HTERT RPE-1 (cell line): ENCODE results near the gene C19orf53.
"Not testable (repeated sequence)": the region's sequence is repeated elsewhere in the genome, so short reads cannot be mapped to it uniquely, and the experiment has no call there.

Source experiments
- in situ Hi-C: fragments of 300-500 bp; cut with MboI; formaldehyde crosslinking; loops from 4 replicates; pipeline ENCODE4 v1.14.3; 2020; ENCODE audit warnings: low sequenced_read_pairs

C19orf53 gene

DNA sequence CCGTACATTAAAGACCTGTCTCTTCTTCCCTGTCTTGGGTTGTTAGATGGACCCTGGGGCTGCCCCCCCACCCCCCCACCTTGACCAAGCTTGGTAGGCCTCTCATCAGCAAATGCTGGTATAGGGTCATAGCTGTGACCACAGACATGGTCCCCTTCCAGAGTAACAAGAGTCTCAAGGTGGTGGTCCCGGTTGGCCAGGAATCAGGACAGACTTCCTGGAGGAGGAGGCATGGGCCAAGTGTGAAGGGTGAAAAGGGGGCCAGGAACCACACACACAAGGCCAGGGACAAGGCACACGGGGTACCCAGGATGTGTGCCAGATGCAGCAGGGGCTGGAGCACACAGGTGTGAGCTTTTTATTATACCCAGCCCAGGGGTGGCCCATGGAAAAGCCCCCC is 11.0 kb upstream of the C19orf53 start:
- in situ Hi-C loops = no loop called here

DNA sequence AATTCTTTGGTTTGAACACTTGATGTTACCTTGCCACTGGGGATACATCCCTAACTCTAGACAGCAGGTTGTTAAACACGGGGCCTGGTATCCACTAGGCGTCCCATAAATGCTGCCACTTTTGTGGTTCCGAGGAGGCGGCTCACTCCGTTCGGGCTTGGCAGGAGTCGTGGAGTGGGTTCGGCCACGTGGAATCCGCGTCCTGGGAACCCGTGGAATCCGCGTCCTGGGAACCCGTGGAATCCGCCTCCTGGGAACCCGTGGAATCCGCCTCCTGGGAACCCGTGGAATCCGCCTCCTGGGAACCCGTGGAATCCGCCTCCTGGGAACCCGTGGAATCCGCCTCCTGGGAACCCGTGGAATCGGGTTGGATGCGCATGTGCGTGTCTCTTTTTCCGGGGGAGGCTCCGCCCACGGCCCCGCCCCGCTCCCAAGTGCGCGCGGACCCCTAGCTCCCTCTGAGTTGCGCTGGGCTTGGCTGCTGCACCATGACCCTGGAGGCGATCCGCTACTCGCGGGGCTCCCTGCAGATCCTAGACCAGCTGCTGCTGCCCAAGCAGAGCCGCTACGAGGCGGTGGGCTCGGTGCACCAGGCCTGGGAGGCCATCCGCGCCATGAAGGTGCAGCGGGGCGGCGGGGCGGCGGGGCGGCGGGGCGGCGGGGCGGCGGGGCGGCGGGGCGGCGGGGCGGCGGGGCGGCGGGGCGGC is 10.0 kb upstream of the C19orf53 start, which contains the start of gene MRI1:
MRI1 (plus strand) TSS at position 422 of the 707 bp plus-strand sequence; CDS start at position 489, 67 bp downstream.
- in situ Hi-C loops = no loop called here

DNA sequence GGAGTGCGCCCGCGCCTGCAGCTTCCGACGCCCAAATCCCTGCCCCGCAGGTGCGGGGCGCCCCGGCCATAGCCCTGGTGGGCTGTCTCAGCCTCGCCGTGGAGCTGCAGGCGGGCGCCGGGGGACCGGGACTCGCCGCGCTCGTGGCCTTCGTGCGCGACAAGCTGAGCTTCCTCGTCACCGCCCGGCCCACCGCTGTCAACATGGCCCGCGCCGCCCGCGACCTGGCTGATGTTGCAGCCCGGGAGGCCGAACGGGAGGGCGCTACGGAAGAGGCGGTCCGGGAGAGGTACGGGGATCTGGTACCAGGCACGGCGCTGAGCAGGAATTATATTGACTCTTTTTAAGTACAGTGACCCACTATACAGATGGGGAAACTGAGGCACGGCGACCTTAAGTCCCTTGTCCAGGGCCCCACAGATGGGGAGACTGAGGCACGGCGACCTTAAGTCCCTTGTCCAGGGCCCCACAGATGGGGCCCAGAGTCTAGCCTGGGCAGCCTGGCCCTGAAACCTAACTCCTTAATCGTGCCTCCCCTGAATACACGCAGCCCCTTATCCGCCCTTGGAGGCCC is 9.3 kb upstream of the C19orf53 start:
- in situ Hi-C loops = no loop called here

DNA sequence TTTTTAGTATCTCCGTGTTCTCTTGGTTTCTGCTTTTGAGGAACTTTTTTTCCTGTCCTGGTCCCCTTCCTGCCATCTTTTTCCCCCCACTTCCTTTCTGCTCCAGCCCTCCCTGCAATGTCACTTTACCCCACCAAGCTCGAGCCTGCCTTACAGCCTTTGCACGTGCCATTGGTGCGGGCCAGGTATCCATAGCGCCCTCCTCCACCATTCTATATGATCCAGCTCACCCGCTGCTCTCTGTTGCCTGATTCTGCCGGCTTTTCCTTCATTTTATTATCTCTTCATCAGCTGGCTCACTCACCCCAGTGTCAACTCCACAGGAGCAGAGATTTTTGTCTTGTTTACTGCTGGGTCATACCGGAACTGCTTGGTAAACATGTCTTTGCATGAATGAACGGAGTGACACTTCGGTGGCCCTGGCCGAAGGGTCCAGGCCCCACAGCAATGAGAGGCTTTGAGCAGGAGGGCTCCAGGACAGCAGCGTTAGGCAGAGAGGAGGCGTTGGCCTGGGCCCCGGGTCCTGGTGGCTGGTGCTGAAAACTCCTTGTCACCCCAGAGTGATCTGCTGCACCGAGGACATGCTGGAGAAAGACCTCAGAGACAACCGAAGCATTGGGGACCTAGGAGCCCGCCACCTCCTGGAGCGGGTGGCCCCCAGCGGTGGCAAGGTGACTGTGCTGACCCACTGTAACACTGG is 8.7 kb upstream of the C19orf53 start:
- in situ Hi-C loops = no loop called here

DNA sequence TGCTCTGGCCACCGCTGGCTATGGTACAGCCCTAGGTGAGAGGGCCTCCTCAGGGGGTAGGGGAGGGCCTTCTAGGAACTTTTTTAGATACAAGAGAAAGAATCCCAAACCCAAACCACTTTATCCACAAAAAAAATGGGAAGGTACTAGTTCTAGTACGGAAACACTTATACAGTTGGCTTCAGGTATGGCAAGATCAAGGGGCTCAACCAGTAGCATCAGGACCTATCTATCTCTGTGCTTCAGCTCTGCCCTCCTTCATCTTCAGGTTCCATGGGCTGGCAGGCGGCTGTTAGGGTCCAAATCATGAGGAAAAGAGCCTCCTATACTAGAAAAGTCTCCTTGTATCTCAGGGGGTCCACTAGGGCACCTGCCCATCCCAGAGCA is 8.2 kb upstream of the C19orf53 start:
- in situ Hi-C loops = no loop called here

DNA sequence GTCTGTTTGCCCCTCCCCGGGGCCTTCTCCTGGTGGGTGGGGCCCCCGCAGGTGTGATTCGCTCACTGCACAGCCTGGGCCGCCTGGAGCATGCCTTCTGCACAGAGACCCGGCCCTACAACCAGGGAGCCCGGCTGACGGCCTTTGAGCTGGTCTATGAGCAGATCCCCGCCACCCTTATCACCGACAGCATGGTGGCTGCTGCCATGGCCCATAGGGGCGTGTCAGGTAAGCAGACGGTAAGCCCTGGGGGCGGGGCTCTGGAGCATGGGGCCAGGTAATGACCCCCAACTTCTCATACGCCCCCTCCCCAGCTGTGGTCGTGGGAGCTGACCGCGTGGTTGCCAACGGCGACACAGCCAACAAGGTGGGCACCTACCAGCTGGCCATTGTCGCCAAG is 5.7 kb upstream of the C19orf53 start:
- in situ Hi-C loops = no loop called here

DNA sequence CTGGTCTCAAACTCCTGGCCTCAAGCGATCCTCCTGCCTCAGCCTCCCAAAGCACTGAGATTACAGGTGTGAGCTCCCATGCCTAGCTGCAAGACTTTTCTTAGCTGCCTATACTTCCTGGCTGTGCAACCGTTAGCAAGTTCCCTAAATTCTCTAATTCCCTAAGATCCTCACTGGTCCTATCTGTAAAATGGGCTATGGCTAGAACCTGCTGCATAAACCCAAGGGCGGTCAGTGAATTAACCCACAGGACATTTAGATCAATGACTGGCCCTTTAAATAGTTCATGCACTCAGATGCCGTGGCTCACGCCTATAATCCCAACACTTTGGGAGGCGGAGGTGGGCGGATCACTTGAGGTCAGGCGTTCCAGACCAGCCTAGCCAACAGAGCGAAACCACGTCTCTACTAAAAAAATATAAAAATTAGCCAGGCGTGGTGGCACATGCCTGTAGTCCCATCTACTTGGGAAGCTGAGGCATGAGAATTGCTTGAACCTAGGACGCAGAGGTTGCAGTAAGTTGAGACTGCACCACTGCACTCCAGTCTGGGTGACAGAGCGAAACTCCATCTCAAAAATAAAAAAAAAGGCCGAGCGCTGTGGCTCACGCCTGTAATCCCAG is 4.1 kb upstream of the C19orf53 start:
- in situ Hi-C loops = no loop called here

DNA sequence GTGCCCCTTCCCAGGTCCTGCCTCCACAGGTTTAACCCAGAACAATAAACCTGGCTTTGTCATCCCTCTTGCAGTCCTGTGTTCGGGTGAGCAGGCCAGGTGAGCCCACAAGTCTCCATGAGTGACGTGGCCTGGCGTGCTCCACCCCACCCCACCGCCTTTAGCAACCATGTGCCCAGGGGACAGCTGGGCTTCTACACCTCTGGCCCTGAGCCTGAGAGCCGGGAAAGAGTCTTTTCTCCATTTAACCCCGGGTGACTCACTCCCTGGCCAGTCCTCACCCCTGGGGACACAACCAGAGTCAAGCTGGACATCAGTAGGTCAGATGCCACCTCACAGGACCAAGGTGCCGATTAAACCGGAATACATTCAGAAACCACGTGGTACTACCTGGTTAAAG is 4.1 kb downstream of the C19orf53 start:
- in situ Hi-C loops = no loop called here

DNA sequence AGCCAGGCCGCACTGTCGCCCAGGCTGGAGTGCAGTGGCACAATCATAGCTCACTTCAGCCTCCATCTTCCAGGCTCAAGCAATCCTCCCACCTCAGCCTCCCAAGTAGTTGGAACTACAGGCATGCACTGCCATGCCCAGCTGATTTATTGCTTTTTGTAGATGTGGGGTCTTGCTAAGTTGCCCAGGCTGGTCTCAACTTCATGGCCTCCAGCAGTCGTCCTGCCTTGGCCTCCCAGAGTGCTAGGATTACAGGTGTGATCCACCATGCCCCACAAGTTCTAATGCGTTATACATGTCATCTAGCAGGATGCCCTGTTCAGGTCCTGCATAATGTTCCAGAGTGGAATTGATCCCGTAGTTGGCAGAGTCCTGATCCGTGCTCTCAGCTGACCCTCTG is 4.6 kb downstream of the C19orf53 start:
- in situ Hi-C loops = no loop called here

DNA sequence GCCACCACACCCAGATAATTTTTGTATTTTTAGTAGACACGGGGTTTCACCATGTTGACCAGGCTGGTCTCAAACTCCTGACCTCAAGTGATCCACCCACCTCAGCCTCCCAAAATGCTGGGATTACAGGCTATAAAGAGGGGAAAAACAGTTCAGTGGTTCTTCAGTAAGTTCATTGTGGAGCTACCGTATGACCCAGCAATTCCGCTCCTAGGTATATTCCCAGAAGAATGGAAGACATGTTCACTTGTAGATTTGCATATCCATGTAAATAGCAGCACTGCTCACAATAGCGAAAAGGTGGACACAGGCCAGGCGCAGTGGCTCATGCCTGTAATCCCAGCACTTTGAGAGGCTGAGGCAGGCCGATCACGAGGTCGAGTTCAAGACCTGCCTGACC is 5.5 kb downstream of the C19orf53 start:
- in situ Hi-C loops = not testable (repeated sequence)

DNA sequence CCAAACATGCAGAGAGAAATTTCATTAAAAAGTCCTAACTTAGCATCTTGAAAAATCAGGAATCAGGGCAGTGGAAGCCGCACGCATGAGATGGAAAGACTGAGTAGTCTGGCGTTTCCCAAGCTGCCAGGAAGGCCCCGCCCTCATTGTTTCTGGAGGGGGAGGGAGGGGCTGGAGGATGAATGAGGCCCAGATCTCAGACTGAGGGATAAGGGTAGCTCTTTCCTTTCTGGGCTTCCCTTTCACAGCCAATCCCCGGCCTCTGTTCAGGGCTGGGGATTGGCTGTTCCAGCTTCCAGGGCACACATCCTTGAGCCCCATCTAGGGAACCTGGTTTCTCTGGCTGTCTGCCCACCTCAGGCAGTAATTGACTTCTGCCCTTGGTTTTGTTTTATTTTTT is 7.3 kb downstream of the C19orf53 start:
- in situ Hi-C loops = no loop called here

DNA sequence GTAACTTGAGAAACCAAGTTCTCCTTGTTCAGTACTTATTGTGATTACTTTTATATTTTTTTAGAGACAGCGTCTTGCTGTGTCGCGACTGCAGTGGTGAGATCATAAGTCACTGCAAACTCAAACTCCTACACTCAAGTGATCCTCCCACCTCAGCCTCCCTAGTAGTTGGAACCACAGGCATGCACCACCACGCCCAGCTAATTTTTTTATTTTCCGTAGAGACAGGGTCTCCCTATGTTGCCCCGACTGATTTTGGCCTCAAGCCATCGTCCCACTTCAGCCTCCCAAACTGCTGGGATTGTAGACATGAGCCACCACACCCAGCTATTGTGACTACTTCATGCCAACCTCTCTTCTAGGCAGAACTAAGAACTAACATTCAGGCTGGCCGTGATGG is 8.3 kb downstream of the C19orf53 start:
- in situ Hi-C loops = no loop called here

DNA sequence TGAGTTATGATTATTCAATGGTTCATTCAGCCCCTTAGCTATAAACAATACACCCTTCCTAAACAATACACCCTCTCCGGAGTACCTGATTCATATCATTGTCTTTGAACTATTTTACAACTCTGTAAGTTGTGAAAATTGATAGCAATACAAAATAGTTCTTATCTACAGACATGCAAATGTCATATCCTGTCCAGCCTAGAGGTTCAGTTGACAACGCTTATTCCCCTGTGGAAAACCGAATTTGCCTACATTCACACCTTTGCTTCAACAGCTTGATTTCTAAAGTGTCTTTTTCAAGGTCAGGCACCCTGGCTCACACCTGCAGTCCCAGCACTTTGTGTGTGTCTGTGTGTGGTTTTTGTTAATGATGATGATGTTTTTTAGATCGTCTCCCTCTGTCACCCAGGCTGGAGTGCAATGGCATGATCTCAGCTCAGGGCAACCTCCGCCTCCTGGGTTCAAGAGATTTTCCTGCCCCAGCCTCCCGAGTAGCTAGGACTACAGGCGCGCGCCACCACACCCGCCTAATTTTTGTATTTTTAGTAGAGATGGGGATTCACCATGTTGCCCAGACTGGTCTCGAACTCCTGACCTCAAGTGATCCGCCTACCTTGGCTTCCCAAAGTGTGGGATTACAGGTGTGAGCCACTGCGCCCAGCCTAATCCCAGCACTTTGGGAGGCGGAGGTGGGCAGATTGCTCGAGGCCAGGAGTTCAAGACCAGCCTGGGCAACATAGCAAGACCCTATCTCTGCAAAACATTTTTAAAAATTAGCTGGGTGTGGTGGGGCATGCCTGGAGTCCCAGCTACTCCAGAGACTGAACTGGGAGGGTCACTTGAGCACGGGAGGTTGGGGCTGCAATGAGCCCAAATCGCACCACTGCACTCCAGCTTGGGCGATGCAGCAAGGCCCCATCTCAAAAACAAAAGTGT is 9.6 kb downstream of the C19orf53 start:
- in situ Hi-C loops = no loop called here

DNA sequence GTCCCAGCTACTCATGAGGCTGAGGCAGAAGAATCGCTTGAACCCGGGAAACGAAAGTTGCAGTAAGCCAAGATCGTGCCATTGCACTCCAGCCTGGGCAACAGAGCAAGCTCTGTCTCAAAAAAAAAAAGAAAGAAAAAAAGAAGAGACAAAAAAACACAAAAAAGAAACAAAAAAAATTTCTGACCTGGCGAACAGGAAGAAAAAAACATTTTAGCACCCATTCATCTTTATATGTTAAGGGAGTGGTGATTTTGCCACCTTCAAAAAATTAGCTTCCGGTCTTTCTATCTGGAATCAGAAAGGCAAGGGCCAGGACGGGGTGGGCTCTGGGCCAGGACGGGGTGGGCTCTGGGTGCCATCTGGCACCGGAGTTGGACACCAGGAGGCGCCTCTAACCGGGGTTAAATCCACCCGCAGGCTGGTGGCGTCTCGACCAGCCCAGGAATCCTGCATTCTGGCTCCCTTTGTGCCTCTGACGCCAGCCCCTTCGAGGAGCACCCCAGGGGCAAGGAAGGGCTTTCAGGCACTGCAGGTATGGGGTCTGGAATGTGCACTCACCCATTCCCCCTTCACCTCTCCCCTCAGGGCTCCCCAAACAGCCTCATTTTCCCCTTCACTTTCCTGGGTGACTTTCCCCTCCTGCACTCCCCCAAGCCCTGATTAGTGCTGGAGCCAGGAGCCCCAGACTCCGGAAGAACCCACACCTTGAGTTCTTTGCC is 10.6 kb downstream of the C19orf53 start:
- in situ Hi-C loops = no loop called here

DNA sequence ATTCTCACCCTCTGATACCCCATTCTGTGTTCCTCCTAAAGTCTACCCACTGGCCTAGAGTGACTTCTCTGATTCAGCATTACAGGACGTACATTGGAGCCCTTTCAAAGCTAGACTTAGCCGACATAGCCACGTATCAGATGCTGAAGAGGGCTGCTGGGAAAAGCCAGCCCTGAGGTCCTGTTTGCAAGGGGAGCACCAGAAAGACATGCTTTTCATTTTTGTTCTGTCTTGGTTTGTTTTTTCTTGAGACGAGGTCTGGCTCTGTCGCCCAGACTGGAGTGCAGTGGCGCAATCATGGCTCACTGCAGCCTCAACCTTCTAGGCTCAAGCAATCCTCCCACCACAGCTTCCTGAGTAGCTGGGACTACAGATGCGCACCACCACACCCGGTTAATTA is 14.7 kb downstream of the C19orf53 start:
- in situ Hi-C loops = no loop called here

DNA sequence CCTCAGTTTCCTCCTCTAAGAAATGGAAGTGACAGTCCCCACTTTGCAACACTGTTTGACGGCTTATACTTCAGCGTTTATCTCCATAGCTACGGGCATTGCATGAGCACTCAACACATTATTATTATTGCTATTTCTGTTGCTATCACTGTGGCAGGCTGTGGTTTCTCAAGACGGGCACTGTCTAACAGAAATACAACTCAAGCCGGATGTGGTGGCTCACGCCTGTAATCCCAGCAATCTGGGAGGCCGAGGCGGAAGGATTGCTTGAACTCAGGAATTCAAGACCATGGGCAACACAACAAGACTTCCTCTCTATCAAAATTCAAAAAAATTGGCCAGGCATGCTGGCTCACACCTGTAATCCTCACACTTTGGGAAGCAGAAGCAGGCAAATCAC is 16.1 kb downstream of the C19orf53 start:
- in situ Hi-C loops = no loop called here

DNA sequence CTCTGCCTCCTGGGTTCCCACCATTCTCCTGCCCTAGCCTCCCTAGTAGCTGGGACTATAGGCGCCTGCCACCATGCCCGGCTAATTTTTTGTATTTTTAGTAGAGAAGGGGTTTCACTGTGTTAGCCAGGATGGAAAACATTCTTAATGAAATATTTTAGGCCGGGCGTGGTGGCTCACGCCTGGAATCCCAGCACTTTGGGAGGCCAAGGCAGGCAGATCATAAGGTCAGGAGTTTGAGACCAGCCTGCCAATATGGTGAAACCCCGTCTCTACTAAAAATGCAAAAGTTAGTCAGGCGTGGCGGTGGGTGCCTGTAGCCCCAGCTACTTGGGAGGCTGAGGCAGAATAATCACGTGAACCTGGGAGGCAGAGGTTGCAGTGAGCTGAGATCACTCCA is 19.1 kb downstream of the C19orf53 start:
- in situ Hi-C loops = not testable (repeated sequence)

DNA sequence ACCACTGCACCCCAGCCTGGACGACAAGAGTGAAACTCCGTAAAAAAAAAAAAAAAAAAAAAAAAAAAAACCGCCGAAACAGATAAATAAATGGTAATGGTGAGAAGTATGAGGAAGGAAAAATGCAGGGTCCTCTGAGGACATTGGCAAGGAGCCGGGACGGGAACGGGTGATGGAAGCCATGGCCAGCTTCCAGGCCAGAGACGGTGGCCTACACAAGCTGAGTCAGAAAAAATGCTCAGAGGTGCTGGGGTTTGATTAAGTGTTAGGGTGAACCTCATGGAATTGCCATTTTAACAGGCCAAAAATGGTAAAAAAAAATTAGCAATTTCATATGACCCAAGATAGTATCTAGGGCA is 20.1 kb downstream of the C19orf53 start:
- in situ Hi-C loops = no loop called here

DNA sequence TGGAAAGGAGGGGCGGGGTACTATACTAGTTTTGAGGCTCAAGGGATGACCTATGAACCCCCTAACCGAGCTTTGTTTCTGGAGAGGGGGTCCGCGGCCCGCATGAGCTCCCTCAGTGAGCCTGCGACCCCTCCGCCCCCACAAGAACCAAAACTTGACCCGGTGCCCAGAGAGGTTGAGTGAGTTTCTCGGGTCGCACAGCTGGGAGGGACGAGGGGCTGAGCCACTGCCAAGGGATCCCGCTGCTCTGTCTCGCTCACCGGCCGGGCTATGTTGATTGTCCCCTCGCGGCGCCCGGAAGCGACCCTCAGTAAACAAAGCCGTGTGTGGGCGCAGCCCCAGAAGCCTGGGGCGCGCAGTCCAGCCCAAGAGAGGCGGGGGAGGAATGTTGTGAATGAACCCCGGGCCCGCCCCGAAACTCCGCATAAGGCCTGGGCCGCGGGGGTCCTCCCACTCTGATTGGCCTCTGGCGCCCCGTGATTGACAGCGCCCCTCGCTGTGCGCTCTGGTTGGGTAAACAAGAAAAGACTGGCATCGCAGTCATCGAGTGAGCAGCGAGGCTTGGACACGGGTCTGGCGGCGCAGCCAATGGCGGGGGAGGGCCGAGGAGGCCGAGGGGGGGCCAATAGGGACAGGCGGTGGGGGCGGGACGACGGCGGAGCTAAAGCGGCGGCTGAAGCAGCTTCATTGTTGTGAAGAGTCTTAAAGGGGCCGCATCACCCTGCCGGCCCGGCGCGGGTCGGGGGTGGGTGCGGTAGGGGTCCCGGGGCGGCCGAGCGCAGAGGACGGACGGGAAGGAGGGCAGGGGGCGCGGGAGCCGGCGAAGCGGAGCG is 20.7 kb downstream of the C19orf53 start, which contains the start of gene ZSWIM4:
ZSWIM4 (plus strand) TSS at position 687 of the 833 bp plus-strand sequence. CDS start 206 bp downstream, outside the sequence.
- in situ Hi-C loops = no loop called here
